IPS-18a (cell line): ENCODE measurements around the gene PGF.
A peak's percentile ranks its signal among the peaks of the same experiment; 100 is the strongest.
"Not testable (repeated sequence)": the region's sequence is repeated elsewhere in the genome, so short reads cannot be mapped to it uniquely, and the experiment has no call there.

Experiments
- H3K27ac ChIP-seq: one replicate; pipeline ENCODE4 v1.5.1; 2013; ENCODE audit warnings: low read length
- H3K27me3 ChIP-seq: one replicate; pipeline ENCODE4 v1.6.1; 2013; ENCODE audit warnings: mild to moderate bottlenecking, low read length; ENCODE audit not compliant: control insufficient read depth, insufficient read depth
- H3K36me3 ChIP-seq: one replicate; pipeline ENCODE4 v1.6.1; 2013; ENCODE audit warnings: low read depth, low read length; ENCODE audit not compliant: control insufficient read depth
- H3K4me1 ChIP-seq: one replicate; pipeline ENCODE4 v1.6.1; 2013; ENCODE audit warnings: low read depth, low read length; ENCODE audit not compliant: control insufficient read depth
- H3K4me3 ChIP-seq: one replicate; pipeline ENCODE4 v1.5.1; 2013; ENCODE audit warnings: low read length
- H3K9ac ChIP-seq: one replicate; pipeline ENCODE4 v1.6.1; 2013; ENCODE audit warnings: mild to moderate bottlenecking, low read length, moderate library complexity
- H3K9me3 ChIP-seq: one replicate; pipeline ENCODE4 v1.6.1; 2013; ENCODE audit warnings: low read depth, low read length; ENCODE audit not compliant: control insufficient read depth

The PGF gene

DNA sequence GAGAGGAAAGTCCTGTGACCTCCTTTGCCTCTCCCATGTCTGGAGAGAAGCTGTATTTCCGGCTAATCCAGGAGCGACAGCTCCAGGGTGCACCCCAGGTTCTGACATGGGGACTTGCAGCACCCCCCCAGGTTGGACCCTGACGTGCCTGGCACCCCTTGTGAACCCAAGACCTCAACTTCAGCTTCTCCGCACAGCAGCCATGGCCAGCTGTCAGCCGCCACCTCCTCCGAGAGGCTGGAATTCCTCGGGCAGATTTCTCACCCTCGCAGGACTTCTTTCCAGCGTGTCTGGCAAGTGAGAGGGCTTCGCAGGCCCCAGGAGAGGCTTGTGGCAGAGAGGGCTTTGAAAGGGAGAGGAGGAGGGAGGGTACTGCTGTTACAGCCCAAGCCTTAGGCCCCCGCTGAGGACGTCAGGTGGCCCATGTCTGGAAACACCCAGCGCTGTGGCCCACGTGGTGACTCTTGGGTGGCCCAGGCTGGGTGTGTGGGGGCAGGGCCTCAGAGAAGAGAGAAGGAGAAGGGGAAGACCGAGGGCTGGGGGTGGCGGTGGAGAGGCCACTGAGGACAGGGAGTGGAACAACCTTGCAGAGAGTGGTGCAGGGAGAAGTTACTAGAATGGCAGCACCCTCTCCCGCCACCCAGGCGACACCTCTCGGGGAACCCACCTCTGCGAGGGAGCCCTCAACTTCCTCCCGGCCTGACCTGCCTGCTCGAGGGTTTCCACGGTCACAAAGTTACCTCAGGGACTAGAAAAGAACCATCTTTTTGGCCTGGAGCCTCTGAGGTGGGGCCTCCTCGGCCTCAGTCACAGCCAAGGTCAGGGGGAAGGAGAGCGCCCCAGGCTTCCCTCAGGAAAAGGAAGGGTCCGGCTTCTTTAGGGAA, 20.7 kb downstream of the PGF start:
- Histone ChIP-seq H3K4me3 (no peak overlapping the region), H3K27ac (no peak overlapping the region), H3K4me1 (no peaks in the 10 kb centered on the region), H3K9me3 (no peaks in the 10 kb centered on the region), H3K36me3 (no peaks in the 10 kb centered on the region), H3K9ac (no peak overlapping the region), H3K27me3 (no peaks in the 10 kb centered on the region)

DNA sequence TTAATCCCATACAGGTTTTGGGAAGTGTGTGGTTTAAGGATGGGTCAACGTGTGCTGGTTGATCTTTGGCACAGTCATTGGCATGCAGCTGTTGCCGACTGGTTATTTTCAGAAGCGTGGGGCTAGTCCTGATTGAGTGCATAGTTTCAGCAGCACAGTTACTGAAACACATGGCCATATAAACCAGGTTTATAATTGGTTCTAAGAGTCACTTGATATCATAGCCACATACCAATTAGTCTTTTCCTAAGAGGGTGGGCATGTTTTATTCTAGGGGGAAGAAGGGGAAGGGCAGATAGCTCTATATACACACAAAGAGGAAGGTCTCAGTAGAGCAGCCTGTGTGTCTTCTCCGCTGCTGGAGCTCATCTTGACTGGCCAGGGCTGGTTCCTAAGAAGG, 21.4 kb downstream of the PGF start:
- no peaks in the 10 kb centered on the region for H3K4me1 ChIP-seq
- H3K27ac ChIP-seq: no peak overlapping the region
- H3K4me3 ChIP-seq: no peak overlapping the region
- no peaks in the 10 kb centered on the region for H3K36me3 ChIP-seq
- H3K27me3 ChIP-seq: no peaks in the 10 kb centered on the region
- no peaks in the 10 kb centered on the region for H3K9me3 ChIP-seq
- no peak overlapping the region for H3K9ac ChIP-seq

DNA sequence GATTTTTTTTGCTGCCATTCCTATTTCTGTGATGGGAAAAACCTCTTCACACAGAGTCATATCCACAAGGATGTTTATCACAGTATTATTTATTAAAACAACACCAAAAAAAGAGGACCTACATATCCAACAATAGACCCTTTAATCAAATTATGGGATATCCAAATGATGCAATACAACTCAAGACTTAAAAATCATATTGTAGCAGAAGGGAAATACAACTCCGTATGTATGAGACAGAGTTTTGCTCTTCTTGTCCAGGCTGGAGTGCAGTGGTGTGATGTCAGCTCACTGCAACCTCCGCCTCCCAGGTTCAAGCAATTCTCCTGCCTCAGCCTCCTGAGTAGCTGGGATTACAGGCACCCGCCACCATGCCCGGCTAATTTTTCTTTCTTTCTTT, 22.5 kb downstream of the PGF start:
- H3K36me3 ChIP-seq, H3K27ac ChIP-seq, H3K4me1 ChIP-seq, H3K4me3 ChIP-seq, H3K9ac ChIP-seq, H3K9me3 ChIP-seq, H3K27me3 ChIP-seq: not testable (repeated sequence)

DNA sequence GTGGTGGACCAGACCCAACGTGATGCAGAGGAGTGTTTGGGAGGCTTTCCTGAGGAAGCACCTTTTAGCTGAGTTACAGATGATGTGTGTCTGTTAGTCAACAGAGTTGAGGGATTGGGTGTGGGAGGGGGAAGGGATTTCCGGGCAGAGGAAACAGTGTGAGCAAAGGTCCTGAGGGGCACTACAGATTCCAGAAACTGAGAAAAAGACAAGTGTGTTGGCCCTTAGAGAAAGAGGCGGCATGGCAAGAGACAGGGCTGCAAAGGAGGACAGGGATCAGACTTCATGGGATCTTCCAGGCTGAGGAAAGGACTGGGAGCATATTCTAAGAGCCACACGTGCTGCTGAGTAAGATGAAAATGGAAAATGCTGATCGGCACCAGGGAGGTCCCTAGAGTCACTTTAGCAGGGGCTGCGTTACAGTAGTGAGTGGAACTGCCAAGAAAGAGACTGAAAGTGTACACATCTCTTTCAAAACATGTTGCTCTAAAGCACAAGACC, 22.9 kb downstream of the PGF start:
- H3K27me3 ChIP-seq: peaks cover 3% of the 10 kb centered on the region
- no peak overlapping the region for H3K9ac ChIP-seq
- no peaks in the 10 kb centered on the region for H3K4me1 ChIP-seq
- H3K9me3 ChIP-seq: no peaks in the 10 kb centered on the region
- H3K4me3 ChIP-seq: no peak overlapping the region
- no peaks in the 10 kb centered on the region for H3K36me3 ChIP-seq
- no peak overlapping the region for H3K27ac ChIP-seq

- not testable (repeated sequence) for H3K27me3 ChIP-seq, H3K36me3 ChIP-seq, H3K27ac ChIP-seq, H3K9ac ChIP-seq, H3K9me3 ChIP-seq, H3K4me3 ChIP-seq, H3K4me1 ChIP-seq
These were observed 23.7 kb downstream of the PGF start for GRCh38 chr14:74931744-74932143.

- no peaks in the 10 kb centered on the region for H3K9me3 ChIP-seq
- H3K27me3 ChIP-seq: peaks cover 3% of the 10 kb centered on the region
- no peak overlapping the region for H3K27ac ChIP-seq
- no peak overlapping the region for H3K4me3 ChIP-seq
- no peaks in the 10 kb centered on the region for H3K36me3 ChIP-seq
- no peak overlapping the region for H3K9ac ChIP-seq
- H3K4me1 ChIP-seq: no peaks in the 10 kb centered on the region
These were observed 26.2 kb downstream of the PGF start for GRCh38 chr14:74929242-74929641.

GRCh38 chr14:74927225-74927624, 28.2 kb downstream of the PGF start:
- Histone ChIP-seq H3K9me3 (no peaks in the 10 kb centered on the region), H3K9ac (no peak overlapping the region), H3K4me3 (no peak overlapping the region), H3K27ac (no peak overlapping the region), H3K4me1 (no peaks in the 10 kb centered on the region), H3K36me3 (no peaks in the 10 kb centered on the region), H3K27me3 (peaks cover 3% of the 10 kb centered on the region)

- Histone ChIP-seq H3K9me3 (no peaks in the 10 kb centered on the region), H3K27ac (no peak overlapping the region), H3K4me1 (no peaks in the 10 kb centered on the region), H3K9ac (no peak overlapping the region), H3K4me3 (no peak overlapping the region), H3K27me3 (peaks cover 3% of the 10 kb centered on the region), H3K36me3 (peaks cover 4% of the 10 kb centered on the region)
These were observed 31.3 kb downstream of the PGF start for GRCh38 chr14:74924061-74924460.

DNA sequence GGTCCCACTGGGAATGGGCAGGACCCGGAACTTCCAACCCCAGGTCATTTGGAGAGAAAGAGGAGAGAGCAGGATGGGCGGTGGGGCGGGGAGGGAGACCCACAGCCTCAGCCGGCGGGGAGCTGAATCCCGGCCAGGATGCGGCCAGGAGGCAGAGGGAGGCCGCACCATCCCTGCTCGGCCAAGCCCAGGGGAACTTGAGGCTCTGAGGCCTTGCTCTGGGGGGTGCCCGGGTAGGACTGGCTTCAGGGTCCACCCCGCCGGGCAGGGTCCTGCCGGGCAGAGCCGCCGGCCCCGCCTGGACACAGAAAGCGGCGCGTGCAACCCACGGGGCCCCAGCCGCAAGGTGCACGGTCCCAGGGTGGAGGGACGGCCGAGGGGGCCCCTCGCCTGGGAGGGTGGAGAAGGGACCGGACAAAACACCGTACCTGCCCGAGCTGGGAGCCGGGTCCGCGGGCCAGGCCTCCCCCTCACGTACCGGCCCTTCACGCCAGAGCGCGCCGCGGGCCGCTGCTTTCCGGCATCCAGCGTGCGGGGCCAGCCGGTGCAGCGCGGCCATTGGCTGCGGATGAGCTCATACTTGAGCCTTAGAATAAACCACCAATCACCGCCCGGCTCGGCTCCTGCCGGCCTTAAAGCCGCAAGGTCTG, 32.5 kb downstream of the PGF start, which contains the start of gene RPS6KL1:
TSS of gene RPS6KL1 (minus strand) at position 509 of the 650 bp plus-strand sequence. CDS start 1,719 bp downstream, outside the sequence.
- H3K36me3 ChIP-seq: peaks cover 4% of the 10 kb centered on the region
- no peak within 1 kb of the TSS for H3K27ac ChIP-seq
- no peaks in the 10 kb centered on the region for H3K9me3 ChIP-seq
- H3K4me1 ChIP-seq: no peaks in the 10 kb centered on the region
- H3K27me3 ChIP-seq: peaks cover 3% of the 10 kb centered on the region
- H3K9ac ChIP-seq: peak within 1 kb of the TSS; percentile 77
- peak within 1 kb of the TSS; percentile 79 for H3K4me3 ChIP-seq

DNA sequence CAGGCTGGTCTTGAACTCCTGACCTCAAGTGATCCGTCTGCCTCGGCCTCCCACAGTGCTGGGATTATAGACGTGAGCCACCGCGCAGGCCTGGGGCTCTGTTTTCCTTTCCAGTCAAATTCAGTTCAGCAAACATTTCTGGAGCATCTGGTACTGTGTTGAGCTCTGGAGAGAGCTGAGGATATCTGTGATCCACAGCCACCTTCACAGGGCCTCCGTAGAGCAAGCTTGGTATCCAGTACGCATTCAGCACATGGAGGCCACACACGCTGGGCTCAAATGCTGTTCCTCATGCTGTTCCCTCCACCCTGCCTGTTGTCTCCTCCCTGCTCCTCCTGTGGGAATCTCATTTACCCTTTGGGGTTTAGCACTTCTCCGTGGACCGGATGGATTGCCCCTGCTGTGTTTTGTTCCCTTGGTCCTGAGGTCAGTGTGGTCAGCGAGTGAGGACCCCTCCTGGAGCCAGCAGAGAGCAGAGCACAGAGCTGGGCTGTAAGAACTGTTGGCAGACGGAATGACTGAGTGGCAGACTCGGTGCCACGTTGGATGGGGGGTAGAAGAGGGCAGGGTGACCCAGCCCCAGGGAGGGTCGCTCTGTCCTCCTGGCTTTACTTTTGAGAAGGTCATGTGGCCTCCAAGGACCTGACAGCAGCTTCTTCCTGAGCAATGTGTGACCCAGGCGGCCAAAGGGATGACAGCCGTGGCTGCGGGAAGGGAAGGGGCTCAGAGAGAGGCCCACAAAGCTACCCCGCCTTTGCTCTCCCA, 33.2 kb downstream of the PGF start:
- no peaks in the 10 kb centered on the region for H3K9me3 ChIP-seq
- H3K27me3 ChIP-seq: no peaks in the 10 kb centered on the region
- H3K4me1 ChIP-seq: no peaks in the 10 kb centered on the region
- H3K9ac ChIP-seq: peak overlapping the region; percentile 77
- no peak overlapping the region for H3K27ac ChIP-seq
- peaks cover 4% of the 10 kb centered on the region for H3K36me3 ChIP-seq
- peak overlapping the region; percentile 79 for H3K4me3 ChIP-seq

- Histone ChIP-seq H3K27me3 (no peaks in the 10 kb centered on the region), H3K27ac (no peak overlapping the region), H3K4me3 (no peak overlapping the region), H3K9me3 (no peaks in the 10 kb centered on the region), H3K4me1 (no peaks in the 10 kb centered on the region), H3K36me3 (peaks cover 4% of the 10 kb centered on the region), H3K9ac (no peak overlapping the region)
These were observed 34.3 kb downstream of the PGF start for GRCh38 chr14:74921053-74921620.
